NCI-H128 (cell line): ENCODE measurements around the gene METAP1.
"Not testable (repeated sequence)": the region's sequence is repeated elsewhere in the genome, so short reads cannot be mapped to it uniquely, and the experiment has no call there.

Source experiments
- DNase-seq: peaks from one replicate; lab custom pipeline; 2025; ENCODE audit not compliant: unreplicated experiment; lab: John Stamatoyannopoulos, UW

The METAP1 gene

DNA sequence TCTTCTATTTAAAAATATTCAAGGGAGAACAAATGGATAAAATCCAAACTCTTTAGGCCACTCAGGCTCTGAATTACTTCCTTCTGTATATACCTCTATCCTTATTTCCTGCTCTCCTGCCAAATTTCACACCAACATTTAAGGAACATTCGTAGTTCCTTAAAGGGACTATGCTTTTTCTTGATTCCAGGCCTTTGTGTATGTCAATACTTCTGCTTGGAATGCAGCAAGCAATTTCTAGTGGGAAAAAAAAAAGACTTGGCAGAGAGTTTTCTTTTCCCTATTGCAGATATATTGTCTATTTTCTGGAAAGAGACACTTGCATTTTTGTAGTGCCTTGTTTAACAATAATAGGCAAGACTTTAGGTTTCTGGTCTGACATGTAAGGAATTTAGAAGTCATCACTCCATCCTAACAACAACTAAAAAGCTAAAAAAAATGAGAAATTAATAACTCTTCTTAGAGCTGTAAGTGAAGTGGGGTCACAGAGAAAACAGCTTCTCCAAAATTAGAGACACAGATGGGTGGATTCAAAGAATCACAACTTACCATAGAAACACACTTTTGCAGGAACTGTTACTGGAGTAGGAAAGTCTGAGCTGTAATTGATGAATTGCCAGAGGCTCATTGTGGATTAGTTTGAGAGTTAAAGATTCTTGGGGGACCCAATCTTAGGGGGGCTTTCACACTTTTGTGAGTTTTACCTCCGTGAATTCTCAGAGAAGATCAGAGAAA, 95.1 kb downstream of the METAP1 start:
- no peak for DNase-seq

DNA sequence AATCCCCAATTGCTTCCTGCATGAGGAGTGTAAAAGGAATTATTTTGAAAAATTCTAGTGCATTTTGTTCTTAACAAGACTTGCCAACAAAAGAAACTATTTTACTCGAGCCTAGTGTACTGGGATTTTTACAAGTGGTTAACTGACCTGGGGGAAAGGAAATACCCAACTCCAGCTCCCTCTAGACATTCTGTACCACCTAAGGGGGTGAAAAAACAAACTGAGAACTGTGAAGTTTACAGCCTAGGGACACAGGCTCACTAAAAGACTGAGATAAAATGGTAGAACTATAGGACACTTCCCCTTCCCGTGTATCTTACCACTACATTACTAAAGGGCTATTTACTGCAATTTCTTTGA, 95.7 kb downstream of the METAP1 start:
- DNase-seq, result no peak

DNA sequence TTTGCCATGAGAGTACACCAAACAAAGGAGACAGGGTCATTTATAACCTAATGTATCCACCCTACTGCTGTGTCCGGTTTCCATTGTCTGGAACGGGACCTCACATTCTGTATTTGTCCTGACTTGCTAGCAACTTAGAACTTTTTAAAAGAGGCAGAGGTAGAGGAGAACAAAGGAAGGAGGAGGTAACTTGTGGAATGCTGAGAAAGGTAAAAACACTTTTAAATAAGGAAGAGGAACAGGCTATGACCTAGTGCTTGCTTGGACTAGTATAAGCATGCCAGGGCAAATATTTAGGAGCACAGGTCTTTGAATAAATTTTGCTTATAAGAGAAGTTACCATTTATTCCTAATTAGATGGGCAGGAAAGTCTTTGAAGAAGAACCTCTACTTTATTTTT, 96.3 kb downstream of the METAP1 start:
- not testable (repeated sequence) for DNase-seq

DNA sequence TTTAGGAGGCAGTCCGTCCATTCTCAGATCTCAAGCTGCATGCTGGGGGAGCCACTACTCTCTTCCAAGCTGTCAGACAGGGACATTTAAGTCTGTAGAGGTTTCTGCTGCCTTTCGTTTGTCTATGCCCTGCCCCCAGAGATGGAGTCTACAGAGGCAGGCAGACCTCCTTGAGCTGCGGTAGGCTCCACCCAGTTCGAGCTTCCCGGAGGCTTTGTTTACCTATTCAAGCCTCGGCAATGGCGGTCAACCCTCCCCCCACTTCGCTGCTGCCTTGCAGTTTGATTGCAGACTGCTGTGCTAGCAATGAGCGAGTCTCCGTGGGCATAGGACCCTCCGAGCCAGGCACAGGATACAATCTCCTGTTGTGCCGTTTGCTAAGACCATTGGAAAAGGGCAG, 103.8 kb downstream of the METAP1 start:
- no peak for DNase-seq

DNA sequence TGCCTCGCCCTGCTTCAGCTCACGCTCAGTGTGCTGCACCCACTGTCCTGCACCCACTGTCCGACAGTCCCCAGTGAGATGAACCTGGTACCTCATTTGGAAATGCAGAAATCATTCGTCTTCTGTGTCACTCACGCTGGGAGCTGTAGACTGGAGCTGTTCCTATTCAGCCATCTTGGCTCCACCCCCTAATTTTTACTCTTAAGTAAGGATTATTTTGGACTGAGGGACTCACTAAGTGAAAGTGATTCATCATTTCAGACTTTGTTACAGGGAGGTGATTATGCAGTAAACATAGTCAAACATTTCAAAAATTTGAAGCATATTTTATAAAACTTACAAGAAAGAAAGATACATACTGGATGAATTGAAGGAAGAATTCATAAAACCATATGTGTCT, 104.3 kb downstream of the METAP1 start:
- not testable (repeated sequence) for DNase-seq

DNA sequence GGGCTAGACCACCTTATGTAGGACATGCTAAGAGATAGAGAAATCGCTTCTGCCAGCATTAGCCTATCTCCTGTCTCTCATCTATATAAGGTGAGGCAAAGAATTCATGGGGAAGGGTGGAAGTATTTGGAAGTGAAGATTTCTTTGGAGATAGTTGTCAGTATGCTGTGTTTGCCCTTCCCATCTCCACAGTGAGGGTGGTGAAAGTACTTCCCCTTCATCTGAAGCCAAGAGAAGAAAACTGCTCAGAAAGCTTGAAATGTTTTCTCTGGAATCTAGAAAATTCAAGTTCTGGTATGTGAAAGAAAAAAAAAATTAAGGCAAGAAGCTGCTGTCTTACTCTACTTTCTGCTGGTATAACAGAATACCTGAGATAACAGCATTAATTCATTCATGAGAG, 105.4 kb downstream of the METAP1 start:
- DNase-seq, result no peak

DNA sequence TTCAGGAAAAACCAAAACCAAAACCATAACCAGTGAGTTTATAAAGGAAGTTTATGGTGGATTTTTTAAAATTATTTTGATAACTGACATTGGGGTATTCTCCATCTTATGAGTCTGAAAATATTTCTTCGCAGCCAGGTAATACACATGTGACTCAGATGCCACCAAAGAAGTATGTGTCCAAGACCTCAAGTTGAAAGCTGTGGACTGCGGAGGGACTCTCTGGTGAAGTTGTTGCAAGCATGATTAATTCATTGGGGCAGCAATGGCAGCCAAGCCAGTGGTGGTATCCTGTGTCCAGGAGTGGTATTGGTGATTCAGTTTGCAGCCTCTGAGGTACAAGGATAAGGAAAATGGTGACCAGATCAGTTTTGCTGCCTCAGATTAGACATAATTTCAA, 107.1 kb downstream of the METAP1 start:
- DNase-seq, result no peak

DNA sequence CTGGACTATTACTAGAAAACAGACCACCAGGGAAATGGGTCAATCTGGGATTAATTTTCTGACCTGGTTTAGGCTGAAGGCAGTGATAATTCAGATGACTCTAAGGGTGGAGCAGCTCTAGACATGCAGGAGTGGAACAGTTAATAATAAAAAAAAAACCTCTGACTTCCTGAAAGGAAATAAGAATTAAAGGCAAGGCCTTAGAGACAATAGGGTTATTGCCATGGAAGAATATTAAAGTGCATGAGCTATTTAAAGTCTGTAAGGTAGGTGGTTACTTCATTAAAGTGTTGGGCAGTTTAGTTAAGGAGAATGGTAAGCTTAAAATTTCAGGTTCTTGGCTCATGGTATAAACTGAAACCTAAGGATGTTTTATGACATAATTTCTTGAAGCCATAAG, 107.6 kb downstream of the METAP1 start:
- no peak for DNase-seq

DNA sequence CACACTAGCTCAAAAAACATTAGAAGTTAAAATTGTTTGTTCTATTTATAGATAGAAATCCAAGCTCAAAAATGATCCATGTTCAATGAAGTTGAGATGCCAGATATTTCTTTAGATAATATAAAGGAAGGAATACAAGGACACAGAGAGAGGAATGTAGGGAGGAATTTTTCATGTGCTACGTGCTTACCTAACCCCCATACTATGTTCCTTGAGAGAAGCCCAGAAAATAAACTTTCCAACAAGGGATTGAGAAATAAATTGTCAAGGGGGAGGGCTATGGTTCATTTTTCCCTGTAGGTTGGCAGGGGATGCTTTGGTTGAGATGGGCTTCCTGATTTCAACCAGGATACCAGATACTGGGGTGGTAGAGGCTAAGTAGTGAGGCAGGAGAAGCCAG, 108.6 kb downstream of the METAP1 start:
- no peak for DNase-seq

DNA sequence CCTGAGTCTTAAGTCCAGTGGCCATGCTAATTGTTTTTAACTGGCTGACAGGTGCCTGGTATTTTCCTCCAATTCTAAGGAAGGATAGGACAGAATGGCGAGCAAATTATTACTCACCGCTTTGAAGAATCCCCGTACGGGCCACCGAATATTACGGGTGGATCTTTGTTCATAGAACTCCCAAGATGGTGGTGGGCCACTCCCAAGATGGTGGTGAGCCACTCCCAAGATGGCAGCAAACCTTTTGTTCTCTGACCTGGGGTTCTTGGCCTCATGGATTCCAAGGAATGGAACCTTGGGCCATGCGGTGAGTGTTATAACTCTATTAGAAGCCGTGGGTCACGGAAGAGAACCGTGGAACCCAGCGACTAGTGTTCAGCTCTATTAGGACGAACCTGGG, 113.8 kb downstream of the METAP1 start:
- DNase-seq, result not testable (repeated sequence)
